GM12878 (cell line): ENCODE data around the gene PKP2. TPM values are rescaled to one million over a fixed set of nuclear protein-coding genes. Genes with fewer than 3 reads are reported as not detected.

Experiments used
- ATAC-seq: fragments of 200-7000 bp; cut with Tn5 transposase; 3 replicates; pipeline ENCODE4 v1.9.1; 2020; ENCODE audit warnings: mild to moderate bottlenecking, moderate library complexity
- BruUV-seq: library from RNA; stranded (reverse); fragments of 400-500 nt; replicated peaks from 2 replicates; lab custom pipeline; 2021; lab: Mats Ljungman, UMichigan
- CTCF ChIA-PET: fragments of 300-600 bp; sonication (Branson Sonifier 250); formaldehyde crosslinking; extraction: SDS; loops from one replicate; lab custom pipeline; 2021; ENCODE audit warnings: inconsistent platforms; lab: Yijun Ruan, JAX
- POLR2A ChIA-PET: fragments of 350-600 bp; formaldehyde crosslinking; extraction: SDS; loops from one replicate; lab custom pipeline; 2021; ENCODE audit warnings: inconsistent platforms; lab: Charles Lee
- RAD21 ChIA-PET: fragments of 300-600 bp; sonication (Branson Sonifier 250); formaldehyde crosslinking; loops from one replicate; lab custom pipeline; 2023; ENCODE audit warnings: antibody characterized with exemption; ENCODE audit not compliant: unreplicated experiment; lab: Charles Lee
- SMC1A ChIA-PET: fragments of 300-600 bp; sonication (Branson Sonifier 250); formaldehyde crosslinking; loops from one replicate; lab custom pipeline; 2023; ENCODE audit not compliant: unreplicated experiment, uncharacterized antibody; lab: Charles Lee
- DNase-seq: peaks from one replicate; pipeline ENCODE4 v3.0.0-alpha.2; 2011; ENCODE audit warnings: low read depth, low spot score
- FAIRE-seq: peaks from 3 replicates; lab custom pipeline; 2011; peaks lifted over from hg19 to GRCh38; lab: Jason Lieb, UNC
- H2AFZ ChIP-seq: 2 replicates; pipeline ENCODE4 v1.6.0; 2011; ENCODE audit warnings: low read depth, low read length, control low read depth; ENCODE audit not compliant: control insufficient read depth
- H3K27ac ChIP-seq: 2 replicates; pipeline ENCODE4 v1.5.1; 2011; ENCODE audit warnings: control low read depth; ENCODE audit not compliant: control insufficient read depth, insufficient read depth
- H3K27me3 ChIP-seq, 2 experiments: replicated peaks in 1 of 2; 2 replicates each; pipeline versions ENCODE4 v1.6.0 to v1.6.1; 2011; ENCODE audit warnings: low read length in 1 of 2; ENCODE audit not compliant: control insufficient read depth in 2 of 2, insufficient read depth in 2 of 2
- H3K36me3 ChIP-seq, 2 experiments: 2 replicates each; pipeline ENCODE4 v1.5.1; 2011; ENCODE audit warnings: low read length in 1 of 2; ENCODE audit not compliant: control insufficient read depth in 2 of 2, insufficient read depth in 2 of 2
- H3K4me1 ChIP-seq: 2 replicates; pipeline ENCODE4 v1.6.1; 2011; ENCODE audit warnings: mild to moderate bottlenecking, low read length, moderate library complexity, mixed read lengths; ENCODE audit not compliant: control insufficient read depth, insufficient read depth
- H3K4me2 ChIP-seq: 2 replicates; pipeline ENCODE4 v1.6.0; 2011; ENCODE audit warnings: control low read depth; ENCODE audit not compliant: control insufficient read depth, insufficient read depth
- H3K4me3 ChIP-seq: fragments of 200-600 bp; sonication (generic); 2 replicates; pipeline ENCODE4 v1.5.1; 2016
- H3K79me2 ChIP-seq: 2 replicates; pipeline ENCODE4 v1.6.0; 2011; ENCODE audit warnings: low read length; ENCODE audit not compliant: control insufficient read depth, insufficient read depth
- H3K9ac ChIP-seq: 2 replicates; pipeline ENCODE4 v1.8.0; 2011; ENCODE audit warnings: low read length, control low read depth, mixed read lengths; ENCODE audit not compliant: control insufficient read depth, insufficient read depth
- H3K9me3 ChIP-seq: replicated peaks from 3 replicates; pipeline ENCODE4 v1.5.1; 2011; ENCODE audit warnings: mild to moderate bottlenecking, low read length; ENCODE audit not compliant: control insufficient read depth, insufficient read depth
- H4K20me1 ChIP-seq: 2 replicates; pipeline ENCODE4 v1.6.0; 2011; ENCODE audit not compliant: control insufficient read depth, insufficient read depth
- CUX1 ChIP-seq: IDR thresholded peaks from 2 replicates; pipeline ENCODE4 v1.6.1; 2012; ENCODE audit warnings: improper control_type of control experiment, low read depth, low read length; ENCODE audit not compliant: insufficient replicate concordance
- EP300 ChIP-seq, 2 experiments: fragments of 150-350 bp in 1 of 2; IDR thresholded peaks; 2 replicates each; pipeline ENCODE4 v1.6.1; 2011 to 2012; ENCODE audit warnings: low read depth in 2 of 2, low read length in 2 of 2, borderline replicate concordance in 1 of 2, improper control_type of control experiment in 1 of 2, inconsistent platforms in 1 of 2; ENCODE audit not compliant: control insufficient read depth in 1 of 2
- FOS ChIP-seq: IDR thresholded peaks from 3 replicates; pipeline ENCODE4 v1.6.1; 2011; ENCODE audit warnings: borderline replicate concordance; ENCODE audit not compliant: insufficient read length; ENCODE audit errors: extremely low read depth
- IRF4 ChIP-seq: IDR thresholded peaks from 2 replicates; pipeline ENCODE4 v1.6.1; 2011; ENCODE audit warnings: low read depth, low read length
- SMAD1 ChIP-seq: fragments of 450-650 bp; IDR thresholded peaks from 2 replicates; pipeline ENCODE4 v1.6.1; 2018; ENCODE audit warnings: mild to moderate bottlenecking, low read depth; ENCODE audit not compliant: partially characterized antibody
- WGBS: methylation state at CpG from one replicate; pipeline ENCODE4 v1.1.6; 2016; ENCODE audit warnings: low lambda C conversion rate; ENCODE audit not compliant: insufficient replicate concordance, insufficient coverage; ENCODE audit errors: missing lambda C conversion rate; 5-methylcytosine and 5-hydroxymethylcytosine counted together
- in situ Hi-C: fragments of 300-500 bp; cut with MboI; formaldehyde crosslinking; loops from 9 replicates; pipeline ENCODE4 v1.14.3; 2018; ENCODE audit warnings: mixed read lengths
- intact Hi-C: fragments of 100-400 bp; cut with micrococcal nuclease; formaldehyde crosslinking; loops from one replicate; pipeline ENCODE4 v1.14.2; 2022; ENCODE audit not compliant: unreplicated experiment
- polyA plus RNA-seq, 11 experiments: library from polyadenylated mRNA; depleted of rRNA in 4 of 11; unstranded in 6 of 11; stranded (reverse) in 5 of 11; fragments of >200 nt; fragmentation: Nextera tagmentation in 4 of 11; fragmentation: Illumina TruSeq in 1 of 11; extraction: Ambion mirVana in 4 of 11; extraction: Trizol in 1 of 11; gene quantifications; 1 replicate in 1 of 11; 2 replicates in 10 of 11; pipeline versions ENCODE4 v1.2.1 to v1.2.3, GENCODE V29; 2011 to 2016; ENCODE audit warnings: inconsistent platforms in 2 of 11, missing spikeins in 2 of 11, low read depth in 1 of 11
- total RNA-seq, 4 experiments: library from RNA; depleted of rRNA in 3 of 4; stranded (reverse); fragments of >200 nt in 3 of 4; fragmentation: Illumina TruSeq in 1 of 4; extraction: Trizol in 1 of 4; gene quantifications; 2 replicates each; pipeline versions ENCODE4 v1.2.1 to v1.2.3, GENCODE V29; 2013 to 2021

Gene PKP2
- total and polyA plus RNA-seq, 10 of the 15 experiments (the other 5 are each of a cell fraction or from before 2014, with no cell fraction given) = 0.02 to 4.1 (median 0.07) TPM; not detected in 4

- no peak for TF ChIP-seq FOS
- TF ChIP-seq EP300 (IDR thresholded peaks at IDR 0.05; ENCODE audit: borderline replicate concordance in 1 of 2, control insufficient read depth in 1 of 2, low read depth in 2 of 2, low read length in 2 of 2) = no peak
- no peak for TF ChIP-seq IRF4
- TF ChIP-seq CUX1 = no peak
Observed at GRCh38 chr12:32828552-32828951, 68.0 kb downstream of the PKP2 start (continued).

GRCh38 chr12:32828120-32828519 is 68.5 kb downstream of the PKP2 start:
- H3K36me3 ChIP-seq = no peaks in the 10 kb centered on the region
- WGBS = 71% methylated on average over 1 of the region's 1 CpG
- in situ Hi-C loops (no loop called here), intact Hi-C loops (no loop called here)
- no peak overlapping the region for H3K9ac ChIP-seq
- H3K4me2 ChIP-seq = no peak overlapping the region
- ChIA-PET SMC1A (no interaction called here), POLR2A (no interaction called here), RAD21 (no interaction called here), CTCF (interaction anchor here (1.1 kb wide), 1 partner anchor 372 kb away, joined by 3 read pairs; no protein-coding TSS in a partner anchor)
- BruUV-seq = no TSS peak
- FAIRE-seq = no peak
- H4K20me1 ChIP-seq = no peaks in the 10 kb centered on the region
- DNase-seq = no peak
- no peak overlapping the region for H2AFZ ChIP-seq
- H3K9me3 ChIP-seq = no peaks in the 10 kb centered on the region
- no peak overlapping the region for H3K27ac ChIP-seq
- no peaks in the 10 kb centered on the region for H3K4me1 ChIP-seq
- no peak overlapping the region for H3K4me3 ChIP-seq
- H3K27me3 ChIP-seq = no peaks in the 10 kb centered on the region
- ATAC-seq = no peak
- H3K79me2 ChIP-seq = no peaks in the 10 kb centered on the region
- TF ChIP-seq SMAD1 = no peak
- TF ChIP-seq, all 136 proteins: peak for 0
